Lung (tissue), 12 donors: ENCODE data around the gene TAF1D. TPM values are rescaled to one million over a fixed set of nuclear protein-coding genes. Genes with fewer than 3 reads are reported as not detected.

ENCODE experiments used
- ATAC-seq: fragments of 200-7000 bp; cut with Tn5 transposase; one replicate; pipeline ENCODE4 v1.9.1; 2020; ENCODE audit warnings: moderate number of reproducible peaks; ENCODE audit not compliant: insufficient read depth, low FRiP score
- DNase-seq, 3 donors: peaks; one replicate each; pipeline ENCODE4 v3.0.0-alpha.2; 2013 to 2017
- H3K27ac ChIP-seq, 2 donors: one replicate each; pipeline ENCODE4 v1.5.1; 2013; ENCODE audit warnings: mild to moderate bottlenecking in 2 of 2, moderate library complexity in 2 of 2, control low read depth in 1 of 2, inconsistent platforms in 1 of 2, low read depth in 1 of 2, low read length in 1 of 2
- H3K27me3 ChIP-seq, 3 donors: one replicate each; pipeline ENCODE4 v1.5.1; 2013; ENCODE audit warnings: low read length in 2 of 3; ENCODE audit not compliant: control insufficient read depth in 3 of 3, insufficient read depth in 3 of 3
- H3K36me3 ChIP-seq, 4 donors: one replicate each; pipeline ENCODE4 v1.5.1; 2013; ENCODE audit warnings: low read length in 4 of 4, mild to moderate bottlenecking in 1 of 4, moderate library complexity in 1 of 4; ENCODE audit not compliant: control insufficient read depth in 4 of 4, insufficient read depth in 4 of 4
- H3K4me1 ChIP-seq, 5 donors: one replicate each; pipeline ENCODE4 v1.5.1; 2013; ENCODE audit warnings: low read length in 5 of 5, mild to moderate bottlenecking in 2 of 5, moderate library complexity in 1 of 5; ENCODE audit not compliant: control insufficient read depth in 5 of 5, insufficient read depth in 5 of 5
- H3K4me3 ChIP-seq: one replicate; pipeline ENCODE4 v1.5.1; 2013; ENCODE audit warnings: mild to moderate bottlenecking, control low read depth, moderate library complexity
- H3K9ac ChIP-seq, 2 donors: one replicate each; pipeline ENCODE4 v1.5.1; 2013; ENCODE audit warnings: low read length in 2 of 2, control low read depth in 1 of 2; ENCODE audit not compliant: insufficient read depth in 1 of 2
- H3K9me3 ChIP-seq, 4 donors: one replicate each; pipeline ENCODE4 v1.5.1; 2013; ENCODE audit warnings: low read length in 3 of 4, mild to moderate bottlenecking in 1 of 4, moderate library complexity in 1 of 4; ENCODE audit not compliant: control insufficient read depth in 4 of 4, insufficient read depth in 3 of 4
- CTCF ChIP-seq: IDR thresholded peaks from 2 replicates; pipeline ENCODE4 v1.5.1; 2012; ENCODE audit warnings: mild to moderate bottlenecking; ENCODE audit errors: control extremely low read depth, extremely low read depth
- WGBS, 2 donors: extraction: QIAGEN DNeasy Blood & Tissue Kit; methylation state at CpG; one replicate each; pipeline ENCODE4 v1.1.7; 2013; 5-methylcytosine and 5-hydroxymethylcytosine counted together
- polyA plus RNA-seq, 2 donors: library from polyadenylated mRNA; stranded (reverse); fragments of 200-250 nt; gene quantifications; one replicate each; pipeline ENCODE4 v1.2.1, GENCODE V29; 2013
- total RNA-seq, 2 donors: library from RNA; depleted of rRNA in 1 of 2; stranded (reverse); fragments of >200 nt in 1 of 2; gene quantifications; one replicate each; pipeline ENCODE4 v1.2.1, GENCODE V29; 2014 to 2021
- donor health status: control.
- donor health status: control.
- donor health status: Bipolar disorder and iron deficiency.
- donor health status: healthy.
- donor health status: DM: yes; HTN: yes; CAD: no.

The TAF1D gene
- total and polyA plus RNA-seq, 4 donors, result 58.1 to 315 (median 148) TPM

GRCh38 chr11:93736129-93736528, 5.2 kb downstream of the TAF1D start:
- ATAC-seq (no peak), DNase-seq (no peak)
- no peak overlapping the region for H3K4me3 ChIP-seq
- H3K27me3 ChIP-seq, result no peaks in the 10 kb centered on the region
- no peak overlapping the region for H3K9ac ChIP-seq
- no peak overlapping the region for H3K27ac ChIP-seq
- H3K36me3 ChIP-seq, result peaks cover 17 to 77% (median 44%) of the 10 kb centered on the region in 4 donors
- H3K9me3 ChIP-seq, result no peaks in the 10 kb centered on the region
- H3K4me1 ChIP-seq, result peaks cover 0 to 19% (median 10%) of the 10 kb centered on the region in 5 donors
- TF ChIP-seq CTCF, result no peak

DNA sequence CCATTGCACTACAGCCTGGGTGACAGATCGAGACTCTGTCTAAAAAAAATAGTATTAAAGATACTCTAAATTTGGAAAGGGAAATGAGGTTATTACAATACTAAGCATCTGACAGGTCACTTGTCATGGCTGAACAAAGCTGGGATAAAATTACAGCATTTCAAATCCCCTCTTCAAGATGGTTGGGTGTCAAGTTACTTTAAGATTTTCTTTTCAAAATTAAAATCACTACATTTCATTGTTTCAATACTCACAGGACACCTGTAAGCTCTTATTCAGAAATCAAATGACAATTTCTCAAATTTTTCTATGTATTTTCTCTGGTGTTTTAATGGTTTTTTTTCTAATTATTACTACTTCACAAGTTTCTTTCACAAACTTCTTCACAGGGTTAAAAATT, 5.7 kb downstream of the TAF1D start:
- DNase-seq, result no peak
- 81 to 86% methylated on average over 1 of the region's 1 CpG for WGBS, 2 donors
- Histone ChIP-seq H3K9me3 (no peaks in the 10 kb centered on the region), H3K27me3 (no peaks in the 10 kb centered on the region), H3K4me1 (peaks cover 0 to 19% (median 10%) of the 10 kb centered on the region in 5 donors), H3K9ac (no peak overlapping the region), H3K36me3 (peaks cover 18 to 82% (median 48%) of the 10 kb centered on the region in 4 donors), H3K4me3 (no peak overlapping the region), H3K27ac (no peak overlapping the region)
- ATAC-seq, result no peak
- TF ChIP-seq CTCF, result no peak

GRCh38 chr11:93734427-93735222, 6.7 kb downstream of the TAF1D start:
- Histone ChIP-seq H3K4me3 (no peak overlapping the region), H3K36me3 (peaks cover 21 to 85% (median 54%) of the 10 kb centered on the region in 4 donors), H3K4me1 (peaks cover 0 to 12% (median 10%) of the 10 kb centered on the region in 5 donors), H3K9me3 (no peaks in the 10 kb centered on the region), H3K9ac (no peak overlapping the region), H3K27ac (no peak overlapping the region), H3K27me3 (no peaks in the 10 kb centered on the region)
- 82 to 83% methylated on average over 1 of the region's 1 CpG for WGBS, 2 donors
- ATAC-seq (no peak), DNase-seq (no peak)
- TF ChIP-seq CTCF, result no peak
